PFSK-1 (cell line): ENCODE results near the gene BCAS3.

Experiments
- FOXP2 ChIP-seq: optimal IDR thresholded peaks from 2 replicates; pipeline ENCODE3; 2011; ENCODE audit warnings: borderline replicate concordance, control low read depth, inconsistent platforms; ENCODE audit not compliant: insufficient read depth; ENCODE audit errors: extremely low read length, extremely low read depth
- POLR2AphosphoS5 ChIP-seq: IDR thresholded peaks from 2 replicates; pipeline ENCODE4 v1.6.1; 2012; ENCODE audit warnings: low read depth, mild to moderate bottlenecking, control low read depth, low read length, moderate library complexity
- SIN3A ChIP-seq: IDR thresholded peaks from 2 replicates; pipeline ENCODE4 v1.6.1; 2012; ENCODE audit warnings: mild to moderate bottlenecking, low read length, moderate library complexity, borderline replicate concordance; ENCODE audit not compliant: insufficient read depth
- TAF1 ChIP-seq: IDR thresholded peaks from 2 replicates; pipeline ENCODE4 v1.6.1; 2012; ENCODE audit warnings: low read length, control low read depth, borderline replicate concordance; ENCODE audit not compliant: insufficient read depth
- TF ChIP-seq, protein P1 (sequence below), 2 experiments: IDR thresholded peaks; 2 replicates each; pipeline versions ENCODE4 v1.6.1 to v1.8.0; 2011 to 2012; ENCODE audit warnings: low read depth in 2 of 2, low read length in 2 of 2, control low read depth in 1 of 2, inconsistent platforms in 1 of 2, mild to moderate bottlenecking in 1 of 2, moderate library complexity in 1 of 2; ENCODE audit not compliant: insufficient read depth in 1 of 2

DNA sequence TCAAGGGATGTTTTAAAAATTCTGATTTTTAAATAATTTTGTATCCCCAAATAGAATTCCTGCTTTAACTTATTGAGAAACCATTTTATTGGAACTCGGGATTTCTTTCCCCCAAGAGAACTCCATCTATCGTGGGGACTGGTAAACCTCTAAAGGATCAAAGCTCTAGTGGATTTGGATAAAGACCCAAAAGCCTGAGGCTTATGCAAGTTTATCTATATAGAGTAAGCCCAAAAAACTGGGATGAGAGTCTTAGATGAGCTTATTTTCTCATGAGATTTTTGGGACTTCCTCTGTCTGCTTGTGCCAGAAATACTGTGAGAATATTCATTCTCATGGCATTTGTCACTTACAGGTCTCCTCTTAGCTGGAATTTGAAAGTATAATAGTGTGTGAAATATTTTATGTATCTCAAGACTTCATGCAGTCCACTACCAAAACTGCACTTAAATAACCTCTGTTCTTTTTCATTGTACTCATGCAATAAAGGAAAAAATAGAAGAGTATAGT lies 333.1 kb downstream of the BCAS3 start:
- TF ChIP-seq POLR2AphosphoS5 (no peak), TAF1 (no peak), SIN3A (no peak), FOXP2 (no peak)
- TF ChIP-seq, protein P1, sequence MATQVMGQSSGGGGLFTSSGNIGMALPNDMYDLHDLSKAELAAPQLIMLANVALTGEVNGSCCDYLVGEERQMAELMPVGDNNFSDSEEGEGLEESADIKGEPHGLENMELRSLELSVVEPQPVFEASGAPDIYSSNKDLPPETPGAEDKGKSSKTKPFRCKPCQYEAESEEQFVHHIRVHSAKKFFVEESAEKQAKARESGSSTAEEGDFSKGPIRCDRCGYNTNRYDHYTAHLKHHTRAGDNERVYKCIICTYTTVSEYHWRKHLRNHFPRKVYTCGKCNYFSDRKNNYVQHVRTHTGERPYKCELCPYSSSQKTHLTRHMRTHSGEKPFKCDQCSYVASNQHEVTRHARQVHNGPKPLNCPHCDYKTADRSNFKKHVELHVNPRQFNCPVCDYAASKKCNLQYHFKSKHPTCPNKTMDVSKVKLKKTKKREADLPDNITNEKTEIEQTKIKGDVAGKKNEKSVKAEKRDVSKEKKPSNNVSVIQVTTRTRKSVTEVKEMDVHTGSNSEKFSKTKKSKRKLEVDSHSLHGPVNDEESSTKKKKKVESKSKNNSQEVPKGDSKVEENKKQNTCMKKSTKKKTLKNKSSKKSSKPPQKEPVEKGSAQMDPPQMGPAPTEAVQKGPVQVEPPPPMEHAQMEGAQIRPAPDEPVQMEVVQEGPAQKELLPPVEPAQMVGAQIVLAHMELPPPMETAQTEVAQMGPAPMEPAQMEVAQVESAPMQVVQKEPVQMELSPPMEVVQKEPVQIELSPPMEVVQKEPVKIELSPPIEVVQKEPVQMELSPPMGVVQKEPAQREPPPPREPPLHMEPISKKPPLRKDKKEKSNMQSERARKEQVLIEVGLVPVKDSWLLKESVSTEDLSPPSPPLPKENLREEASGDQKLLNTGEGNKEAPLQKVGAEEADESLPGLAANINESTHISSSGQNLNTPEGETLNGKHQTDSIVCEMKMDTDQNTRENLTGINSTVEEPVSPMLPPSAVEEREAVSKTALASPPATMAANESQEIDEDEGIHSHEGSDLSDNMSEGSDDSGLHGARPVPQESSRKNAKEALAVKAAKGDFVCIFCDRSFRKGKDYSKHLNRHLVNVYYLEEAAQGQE (IDR thresholded peaks at IDR 0.05; ENCODE audit: insufficient read depth in 1 of 2, low read depth in 2 of 2, low read length in 2 of 2) = no peak
